Caki2 (cell line): ENCODE data around the gene MT1A. TPM values are rescaled to one million over a fixed set of nuclear protein-coding genes. Genes with fewer than 3 reads are reported as not detected.

Experiments used
- DNase-seq: peaks from one replicate; pipeline ENCODE4 v3.0.0-alpha.2; 2015; ENCODE audit warnings: low read depth
- in situ Hi-C: cut with HindIII; loops from 2 replicates; pipeline ENCODE4 v1.10.0; 2016; ENCODE audit warnings: low sequenced_read_pairs, low pct_unique_long_range_greater_than_20kb, mixed read lengths
- total RNA-seq: library from RNA; depleted of rRNA; stranded (reverse); fragments of >200 nt; shearing (Covaris generic); gene quantifications from 2 replicates; pipeline ENCODE4 v1.2.3, GENCODE V29; 2014; ENCODE audit warnings: low replicate concordance

Gene MT1A
- total RNA-seq, 1 experiment from 2014 or later = not detected

DNA sequence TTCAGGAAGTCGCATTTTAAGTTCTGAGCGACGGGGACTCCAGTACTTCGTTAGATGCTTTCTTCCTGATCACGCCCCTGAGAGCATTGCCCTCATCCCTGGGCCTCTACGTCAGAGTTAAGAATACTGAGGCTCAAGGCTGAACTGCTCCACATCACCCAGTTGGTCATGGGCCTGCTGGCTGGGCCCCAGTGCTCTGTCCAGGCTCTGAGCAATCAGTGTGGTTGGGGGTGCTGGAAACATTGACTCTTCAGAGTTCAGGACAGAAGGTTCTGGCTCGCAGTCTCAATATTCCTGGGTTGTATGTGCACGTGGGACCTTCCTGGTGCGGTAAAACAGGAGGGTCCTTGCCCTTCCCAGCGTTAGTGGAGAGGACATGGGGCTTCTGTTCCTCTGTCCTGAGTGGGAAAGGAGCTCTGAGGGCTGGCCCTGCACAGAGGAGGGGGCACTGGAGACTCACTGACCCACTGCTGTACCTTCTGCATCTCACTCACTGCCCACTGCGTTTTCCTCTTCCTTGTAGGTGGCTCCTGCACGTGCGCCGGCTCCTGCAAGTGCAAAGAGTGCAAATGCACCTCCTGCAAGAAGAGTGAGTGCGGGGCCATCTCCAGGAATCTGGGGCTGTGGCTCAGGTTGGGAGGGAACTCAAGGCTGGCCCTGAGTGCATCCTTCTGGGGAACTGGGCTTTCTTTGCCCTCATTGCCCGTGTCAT lies 12.4 kb upstream of the MT1A start:
- in situ Hi-C loops = no loop called here
- no peak for DNase-seq

DNA sequence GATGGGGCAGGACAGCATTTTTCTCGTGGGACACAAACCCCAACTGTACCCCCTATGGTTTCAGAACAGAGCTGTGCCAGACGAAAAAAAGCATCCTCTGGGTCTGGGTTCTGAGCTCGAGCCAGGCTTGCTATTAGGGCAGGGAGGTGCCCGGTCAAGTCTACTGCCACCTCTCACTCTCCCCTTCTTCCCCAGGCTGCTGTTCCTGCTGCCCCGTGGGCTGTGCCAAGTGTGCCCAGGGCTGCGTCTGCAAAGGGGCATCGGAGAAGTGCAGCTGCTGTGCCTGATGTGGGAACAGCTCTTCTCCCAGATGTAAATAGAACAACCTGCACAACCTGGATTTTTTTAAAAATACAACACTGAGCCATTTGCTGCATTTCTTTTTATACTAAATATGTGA lies 11.8 kb upstream of the MT1A start:
- no peak for DNase-seq
- in situ Hi-C loops = no loop called here

DNA sequence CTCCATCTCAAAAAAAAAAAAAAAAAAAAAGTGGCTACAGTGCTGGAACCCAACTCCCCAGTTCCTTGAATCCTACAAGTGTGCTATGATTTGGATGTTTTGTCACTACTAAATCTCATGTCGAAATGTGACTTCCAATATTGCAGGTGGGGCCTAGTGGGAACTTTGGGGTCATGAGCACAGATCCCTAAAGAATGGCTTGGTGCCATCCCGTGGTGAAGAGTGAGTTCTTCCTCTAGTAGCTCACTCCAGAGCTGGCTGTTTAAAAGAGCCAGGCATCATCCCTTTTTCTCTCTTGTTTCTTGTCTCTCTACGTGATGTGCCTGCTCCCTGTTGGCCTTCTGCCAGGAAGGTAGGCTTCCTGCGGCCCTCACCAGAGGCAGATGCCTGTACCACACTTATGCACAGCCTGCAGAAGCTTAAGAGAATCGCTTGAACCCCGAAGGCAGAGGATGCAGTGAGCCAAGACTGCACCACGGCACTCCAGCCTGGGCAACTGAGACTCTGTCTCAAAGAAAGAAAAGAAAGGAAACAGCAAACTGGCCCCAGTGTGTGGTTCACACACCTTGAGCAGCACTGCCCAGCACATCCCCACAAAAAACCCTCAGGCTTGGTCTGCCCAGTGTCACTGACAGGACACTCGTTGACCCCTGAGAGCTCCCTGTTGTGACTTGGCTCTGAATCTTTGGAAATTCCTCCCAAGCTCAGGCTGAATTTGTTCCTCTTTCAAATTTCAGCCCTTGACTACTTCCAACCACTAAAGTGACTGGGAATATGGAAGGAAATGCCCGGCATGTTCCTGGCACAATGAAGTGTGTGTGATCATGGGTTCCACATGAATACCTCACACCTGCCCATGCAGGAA lies 9.7 kb upstream of the MT1A start:
- DNase-seq = no peak
- in situ Hi-C loops = no loop called here

DNA sequence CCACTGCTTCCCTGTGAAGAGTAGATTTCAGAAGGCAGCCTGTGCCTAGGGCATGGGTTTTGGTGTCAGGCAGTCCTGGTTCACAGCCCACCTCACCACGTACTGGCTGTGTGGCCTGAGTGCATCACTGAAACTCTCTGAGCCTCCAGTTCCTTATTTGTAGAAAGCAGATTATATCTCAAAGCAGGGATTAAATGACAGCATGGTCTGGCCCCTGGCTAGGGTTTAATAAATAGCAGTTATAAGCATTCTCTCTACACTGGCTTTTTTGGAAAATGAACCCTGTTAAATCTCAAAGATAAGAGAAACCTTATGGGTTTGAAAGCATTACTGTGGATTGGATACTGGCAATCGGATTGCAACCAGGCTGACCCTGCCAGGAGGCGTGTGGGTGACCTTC lies 8.9 kb upstream of the MT1A start:
- no peak for DNase-seq
- in situ Hi-C loops = no loop called here

DNA sequence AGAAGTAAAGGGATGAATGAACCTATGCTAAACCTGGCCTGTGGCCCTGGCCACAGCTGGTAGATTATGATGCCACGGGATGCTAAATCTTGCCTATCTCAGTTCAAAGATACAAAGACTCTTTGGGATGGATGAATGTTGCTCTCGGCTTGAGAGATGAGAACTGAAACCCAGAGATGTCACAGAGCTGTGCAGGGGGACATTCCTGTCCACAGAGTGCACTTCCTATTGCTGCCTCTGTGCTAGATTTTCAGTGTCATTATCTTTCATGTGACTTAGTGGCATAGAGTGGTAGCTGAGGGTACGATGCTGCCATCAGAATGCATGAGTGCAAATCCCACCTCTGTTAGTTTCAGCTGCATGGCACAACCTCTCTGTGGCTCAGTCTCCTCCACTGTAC lies 8.3 kb upstream of the MT1A start:
- DNase-seq = no peak
- in situ Hi-C loops = no loop called here

DNA sequence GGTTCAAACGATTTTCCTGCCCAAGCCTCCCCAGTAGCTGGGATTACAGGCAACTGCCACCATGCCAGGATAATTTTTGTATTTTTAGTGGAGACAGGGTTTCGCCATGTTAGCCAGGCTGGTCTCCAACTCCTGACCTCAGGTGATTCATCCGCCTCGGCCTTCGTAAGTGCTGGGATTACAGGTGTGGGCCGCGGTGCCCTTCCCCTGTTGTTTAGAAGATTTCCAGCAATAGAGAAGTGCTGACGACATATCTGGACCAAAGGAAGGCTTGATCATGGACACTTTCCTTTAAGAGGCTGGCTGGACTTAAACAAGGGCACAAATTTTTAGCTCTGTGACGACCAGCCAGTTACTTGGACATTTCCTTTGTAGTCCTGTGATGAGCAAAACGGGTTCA lies 7.3 kb upstream of the MT1A start:
- in situ Hi-C loops = no loop called here
- DNase-seq = no peak

DNA sequence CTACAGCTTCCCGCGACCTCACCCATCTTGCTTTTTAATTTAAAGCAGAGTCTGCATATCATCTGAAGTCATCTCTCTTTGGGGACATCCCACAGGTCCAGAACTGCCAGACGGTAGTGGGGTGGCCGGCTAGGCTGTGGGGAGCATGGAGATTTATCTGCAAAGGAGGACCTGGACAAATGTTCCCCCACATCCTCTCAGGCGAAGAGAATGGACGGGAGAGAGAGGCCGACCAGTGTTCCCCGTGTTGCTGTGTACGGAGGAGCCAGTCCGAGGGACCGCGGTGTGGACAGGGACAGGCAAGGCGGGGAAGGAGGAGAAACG lies 6.7 kb upstream of the MT1A start:
- no peak for DNase-seq
- in situ Hi-C loops = no loop called here

DNA sequence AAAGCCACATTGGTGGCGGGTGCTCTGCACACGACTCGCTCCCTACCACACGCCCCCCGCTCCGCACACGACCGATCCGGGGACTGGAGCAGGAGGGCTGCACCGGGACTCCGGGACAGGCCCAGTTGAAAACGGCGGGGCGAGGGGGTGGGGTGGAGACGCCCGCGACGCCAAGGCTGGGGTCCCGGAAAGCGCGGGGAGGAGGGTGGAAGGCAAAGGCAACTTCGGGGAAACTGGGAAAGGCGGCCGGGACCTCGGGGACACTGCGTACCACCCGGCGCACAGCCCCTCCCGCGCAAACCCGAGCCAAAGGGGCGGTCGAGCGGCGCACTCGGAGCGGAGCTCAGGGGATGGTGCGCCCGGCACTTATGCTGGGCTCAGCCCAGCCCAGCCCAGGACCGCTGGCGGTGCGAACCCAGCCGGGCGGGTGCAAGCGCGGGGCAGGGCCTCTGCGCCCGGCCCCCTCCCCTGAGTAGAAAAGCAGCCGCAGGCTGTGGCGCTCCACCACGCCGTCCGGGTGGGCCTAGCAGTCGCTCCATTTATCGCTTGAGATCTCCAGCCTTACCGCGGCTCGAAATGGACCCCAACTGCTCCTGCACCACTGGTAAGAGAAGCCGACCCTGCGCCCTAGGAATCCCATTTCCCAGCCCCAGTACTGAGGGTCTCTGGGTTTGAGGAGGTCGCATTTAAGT lies 6.2 kb upstream of the MT1A start, which contains the start of gene MT1M:
MT1M (plus strand) TSS at position 504 of the 692 bp plus-strand sequence; CDS start at position 577, 73 bp downstream.
- in situ Hi-C loops = no loop called here
- DNase-seq = no peak

DNA sequence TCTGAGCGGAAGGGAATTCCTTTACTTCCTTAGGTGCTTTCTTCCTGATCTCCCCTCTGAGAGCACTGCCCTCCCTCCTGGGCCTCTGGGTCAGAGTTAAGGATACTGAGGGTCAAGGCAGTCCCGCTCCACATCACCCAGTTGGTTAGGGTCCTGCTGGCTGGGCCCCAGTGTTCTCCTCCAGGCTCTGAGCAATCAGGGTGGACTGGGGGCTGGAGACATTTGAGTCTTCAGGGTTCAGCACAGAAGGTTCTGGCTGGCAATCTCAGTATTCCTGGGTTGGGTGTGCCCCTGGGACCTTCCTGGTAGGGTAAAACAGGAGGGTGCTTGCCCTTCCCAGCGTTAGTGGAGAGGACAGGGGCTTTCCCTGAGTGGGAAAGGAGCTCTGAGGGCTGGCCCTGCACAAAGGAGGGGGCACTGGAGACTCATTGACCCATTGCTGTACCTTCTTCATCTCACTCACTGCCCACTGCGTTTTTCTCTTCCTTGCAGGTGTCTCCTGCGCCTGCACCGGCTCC lies 5.6 kb upstream of the MT1A start:
- no peak for DNase-seq
- in situ Hi-C loops = no loop called here

DNA sequence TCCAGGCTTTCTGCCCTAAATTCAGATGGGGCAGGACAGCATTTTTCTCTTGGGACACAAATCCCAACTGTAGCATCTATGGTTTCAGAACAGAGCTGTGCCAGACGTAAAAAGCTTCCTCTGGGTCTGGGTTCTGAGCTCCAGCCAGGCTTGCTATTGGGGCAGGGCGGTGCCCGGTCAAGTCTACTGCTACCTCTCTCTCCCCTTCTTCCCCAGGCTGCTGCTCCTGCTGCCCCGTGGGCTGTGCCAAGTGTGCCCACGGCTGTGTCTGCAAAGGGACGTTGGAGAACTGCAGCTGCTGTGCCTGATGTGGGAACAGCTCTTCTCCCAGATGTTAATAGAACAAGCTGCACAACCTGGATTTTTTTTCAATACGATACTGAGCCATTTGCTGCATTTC lies 4.9 kb upstream of the MT1A start:
- in situ Hi-C loops = no loop called here
- DNase-seq = no peak

DNA sequence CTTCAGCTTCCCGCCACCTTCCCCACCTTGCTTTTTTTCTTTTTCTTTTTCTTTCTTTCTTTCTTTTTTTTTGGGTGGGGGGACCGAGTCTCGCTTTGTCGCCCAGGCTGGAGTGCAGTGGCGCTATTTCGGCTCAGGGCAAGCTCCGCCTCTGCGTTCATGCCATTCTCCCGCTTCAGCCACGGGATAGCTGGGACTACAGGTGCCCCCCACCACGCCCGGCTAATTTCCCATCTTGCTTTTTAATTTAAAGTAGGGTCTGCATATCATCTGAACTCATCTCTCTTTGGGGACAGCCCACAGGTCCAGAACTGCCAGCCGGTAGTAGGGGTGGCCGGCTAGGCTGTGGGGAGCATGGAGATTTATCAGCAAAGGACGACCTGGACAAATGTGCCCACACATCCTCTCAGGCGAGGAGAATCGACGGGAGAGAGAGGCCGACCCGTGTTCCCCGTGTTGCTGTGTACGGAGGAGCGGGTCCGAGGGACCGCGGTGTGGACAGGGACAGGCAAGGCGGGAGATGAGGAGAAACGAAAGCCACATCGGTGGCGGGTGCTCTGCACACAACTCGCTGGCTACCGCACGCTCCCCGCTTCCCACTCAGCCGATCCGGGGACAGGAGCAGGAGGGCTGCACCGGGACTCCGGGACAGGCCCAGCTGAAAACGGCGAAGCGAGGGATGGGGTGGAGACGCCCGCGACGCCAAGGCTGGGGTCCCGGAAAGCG lies 3.6 kb upstream of the MT1A start:
- in situ Hi-C loops = no loop called here
- no peak for DNase-seq

DNA sequence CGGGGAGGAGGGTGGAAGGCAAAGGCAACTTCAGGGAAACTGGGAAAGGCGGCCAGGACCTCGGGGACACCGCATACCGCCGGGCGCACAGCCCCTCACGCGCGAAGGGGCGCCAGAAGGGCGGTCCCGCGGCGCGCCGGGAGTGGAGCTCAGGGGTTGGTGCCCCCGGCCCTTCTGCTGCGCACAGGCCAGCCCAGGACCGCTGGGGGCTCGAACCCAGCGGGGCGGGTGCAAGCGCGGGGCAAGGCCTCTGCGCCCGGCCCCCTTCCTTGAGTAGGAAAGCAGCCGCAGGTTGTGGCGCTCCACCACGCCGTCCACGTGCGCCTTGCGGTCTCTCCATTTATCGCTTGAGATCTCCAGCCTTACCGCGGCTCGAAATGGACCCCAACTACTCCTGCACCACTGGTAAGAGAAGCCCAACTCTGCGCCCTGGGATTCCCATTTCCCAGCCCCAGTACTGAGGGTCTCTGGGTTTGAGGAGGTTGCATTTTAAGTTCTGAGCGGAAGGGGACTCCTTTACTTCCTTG lies 3.0 kb upstream of the MT1A start:
- DNase-seq = no peak
- in situ Hi-C loops = no loop called here

DNA sequence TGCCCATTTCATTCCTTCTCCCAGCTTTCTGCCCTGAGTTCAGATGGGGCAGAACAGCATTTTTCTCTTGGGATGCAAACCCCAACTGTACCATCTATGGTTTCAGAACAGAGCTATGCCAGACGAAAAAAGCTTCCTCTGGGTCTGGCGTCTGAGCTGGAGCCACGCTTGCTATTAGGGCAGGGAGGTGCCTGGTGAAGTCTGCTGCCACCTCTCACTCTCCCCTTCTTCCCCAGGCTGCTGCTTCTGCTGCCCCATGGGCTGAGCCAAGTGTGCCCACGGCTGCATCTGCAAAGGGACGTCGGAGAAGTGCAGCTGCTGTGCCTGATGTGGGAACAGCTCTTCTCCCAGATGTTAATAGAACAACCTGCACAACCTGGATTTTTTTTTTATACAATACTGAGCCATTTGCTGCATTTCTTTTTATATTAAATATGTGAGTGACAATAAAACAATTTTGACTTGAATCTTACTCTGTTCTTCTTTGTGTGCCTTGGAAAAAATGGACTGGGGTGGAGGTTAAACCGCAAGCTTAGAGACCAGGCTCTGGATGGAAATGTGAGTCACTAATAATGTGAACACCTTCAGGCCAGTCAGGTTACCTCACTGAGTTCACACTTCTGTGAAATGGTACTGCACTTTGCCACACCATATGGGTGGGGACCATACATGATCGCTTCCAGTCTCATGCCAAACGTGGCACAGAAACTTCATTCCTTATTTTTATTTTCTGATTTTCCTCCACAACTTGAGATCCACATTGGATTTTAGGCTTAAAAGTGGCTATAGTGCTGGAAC lies 1.7 kb upstream of the MT1A start:
- in situ Hi-C loops = no loop called here
- DNase-seq = no peak

DNA sequence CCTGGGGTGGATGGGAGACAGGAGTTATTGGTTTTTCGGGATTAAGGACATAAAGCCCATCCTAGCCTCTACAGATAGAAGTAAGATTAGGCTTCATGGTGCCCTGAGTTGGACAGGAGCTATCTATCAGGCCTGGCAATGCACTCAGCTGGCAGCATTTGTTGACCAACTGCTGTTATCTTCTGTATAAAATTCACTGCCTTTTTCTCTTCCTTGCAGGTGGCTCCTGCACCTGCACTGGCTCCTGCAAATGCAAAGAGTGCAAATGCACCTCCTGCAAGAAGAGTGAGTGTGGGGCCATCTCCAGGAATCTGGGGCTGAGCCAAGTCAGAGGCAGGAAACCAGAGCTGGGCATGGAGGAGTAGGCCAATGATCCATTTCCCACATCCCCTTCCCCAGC lies 579 bp downstream of the MT1A start:
- no peak for DNase-seq
- in situ Hi-C loops = no loop called here

DNA sequence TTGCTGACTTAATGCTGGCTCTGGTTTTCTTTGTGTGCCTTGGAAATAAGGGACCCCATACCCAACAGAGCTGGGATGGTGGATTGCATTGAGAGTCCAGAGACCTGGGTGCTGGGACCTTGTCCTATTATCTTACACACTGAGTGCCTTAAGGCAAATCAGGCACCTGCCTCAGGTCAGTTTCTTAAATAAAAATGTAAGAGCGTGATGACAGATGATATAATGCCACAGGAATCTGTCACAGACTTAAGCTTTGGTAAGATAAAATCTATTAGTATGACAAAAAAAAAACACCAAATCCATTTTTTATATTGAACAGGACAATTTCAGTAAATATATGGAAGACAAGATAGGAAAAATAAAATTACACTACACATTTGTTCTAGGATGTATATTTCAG lies 1.6 kb downstream of the MT1A start:
- in situ Hi-C loops = no loop called here
- no peak for DNase-seq

DNA sequence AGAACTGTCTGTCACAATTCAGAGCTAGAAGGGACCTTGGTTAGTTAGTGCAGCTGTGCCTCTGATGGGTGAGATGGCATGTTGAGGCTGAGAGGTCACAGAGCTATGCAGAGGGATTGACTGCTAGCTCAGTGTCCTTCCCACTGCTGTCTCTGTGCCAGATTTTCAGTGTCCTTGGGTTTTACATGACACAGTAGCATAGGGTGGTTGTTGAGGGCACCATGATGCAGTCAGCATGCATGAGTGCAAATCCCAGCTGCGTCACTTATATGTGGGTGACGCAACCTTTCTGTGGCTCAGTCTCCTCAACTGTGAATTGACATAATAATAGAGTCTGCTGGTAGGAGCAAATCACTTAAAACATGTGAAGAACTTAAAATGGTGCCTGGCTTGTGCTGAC lies 2.7 kb downstream of the MT1A start:
- no peak for DNase-seq
- in situ Hi-C loops = no loop called here

DNA sequence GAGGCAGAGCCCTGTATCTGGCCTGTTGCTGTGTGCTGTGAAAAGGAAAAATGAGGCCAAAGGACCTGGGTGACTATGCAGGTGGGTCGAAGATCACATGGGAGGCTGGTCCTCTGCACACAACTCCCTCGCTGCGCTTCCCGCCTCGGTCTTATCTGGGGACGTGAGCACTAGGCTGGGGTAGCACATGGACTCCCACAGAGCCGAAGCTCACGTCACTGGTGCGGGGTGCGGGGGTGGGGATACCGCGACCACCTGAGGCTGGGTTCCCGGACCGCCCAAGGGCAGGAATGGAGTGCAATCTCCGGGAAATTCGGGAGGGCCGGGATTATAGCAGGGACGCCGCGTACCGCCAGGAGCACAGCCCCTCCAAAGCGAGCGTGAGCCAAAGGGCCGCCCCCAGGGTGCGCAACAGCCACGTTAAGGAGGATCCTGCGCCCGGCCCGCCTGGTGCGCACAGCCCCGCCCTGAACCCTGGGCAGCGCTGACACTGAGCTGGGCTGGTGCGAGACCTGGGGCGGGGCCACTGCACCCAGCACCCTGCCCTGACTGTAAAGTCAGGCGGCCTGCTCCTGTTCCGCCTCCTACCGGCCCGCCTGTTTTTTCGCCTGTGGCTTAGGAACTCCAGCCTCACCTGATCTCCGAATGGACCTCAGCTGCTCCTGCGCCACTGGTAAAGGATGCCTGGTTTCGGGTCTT lies 4.8 kb downstream of the MT1A start:
- in situ Hi-C loops = no loop called here
- DNase-seq = peak; percentile 86
